RPMI7951 (cell line): ENCODE data around the gene AP1B1. TPM values are rescaled to one million over a fixed set of nuclear protein-coding genes. Genes with fewer than 3 reads are reported as not detected.
A peak's percentile ranks its signal among the peaks of the same experiment; 100 is the strongest.
"Not testable (repeated sequence)": the region's sequence is repeated elsewhere in the genome, so short reads cannot be mapped to it uniquely, and the experiment has no call there.

ENCODE experiments used
- DNase-seq: peaks from one replicate; pipeline ENCODE4 v3.0.0-alpha.2; 2012; ENCODE audit warnings: low read depth
- total RNA-seq: library from RNA; depleted of rRNA; stranded (reverse); fragments of >200 nt; shearing (Covaris generic); gene quantifications from 2 replicates; pipeline ENCODE4 v1.2.3, GENCODE V29; 2014

AP1B1 gene
- total RNA-seq, 1 experiment from 2014 or later: 40.3 TPM

- no peak for DNase-seq
Observed at GRCh38 chr22:29351042-29351441, 37.3 kb downstream of the AP1B1 start.

- DNase-seq: no peak
Observed at GRCh38 chr22:29348956-29349355, 39.4 kb downstream of the AP1B1 start.

GRCh38 chr22:29348041-29348440 lies 40.3 kb downstream of the AP1B1 start:
- no peak for DNase-seq

- no peak for DNase-seq
Observed at GRCh38 chr22:29346659-29347058, 41.7 kb downstream of the AP1B1 start.

GRCh38 chr22:29345932-29346331 lies 42.4 kb downstream of the AP1B1 start:
- no peak for DNase-seq

- not testable (repeated sequence) for DNase-seq
Observed at GRCh38 chr22:29344889-29345288, 43.5 kb downstream of the AP1B1 start.

GRCh38 chr22:29344137-29344536 lies 44.2 kb downstream of the AP1B1 start:
- DNase-seq: peak; percentile 90

- DNase-seq: peak; percentile 41
Observed at GRCh38 chr22:29343313-29343805, 45.0 kb downstream of the AP1B1 start.

GRCh38 chr22:29342577-29343312 lies 45.6 kb downstream of the AP1B1 start:
- DNase-seq: no peak

- no peak for DNase-seq
Observed at GRCh38 chr22:29342177-29342576, 46.2 kb downstream of the AP1B1 start.

GRCh38 chr22:29341849-29342127 lies 46.6 kb downstream of the AP1B1 start:
- no peak for DNase-seq

GRCh38 chr22:29341056-29341848 lies 47.1 kb downstream of the AP1B1 start:
- no peak for DNase-seq

- no peak for DNase-seq
Observed at GRCh38 chr22:29340566-29340965, 47.8 kb downstream of the AP1B1 start.

GRCh38 chr22:29339381-29340235 lies 48.8 kb downstream of the AP1B1 start:
- peak; percentile 40 for DNase-seq

GRCh38 chr22:29338398-29338797 lies 50.0 kb downstream of the AP1B1 start:
- DNase-seq: no peak

GRCh38 chr22:29337631-29338284 lies 50.6 kb downstream of the AP1B1 start:
- no peak for DNase-seq

GRCh38 chr22:29336751-29337490 lies 51.4 kb downstream of the AP1B1 start:
- DNase-seq: no peak

GRCh38 chr22:29335656-29336055 lies 52.7 kb downstream of the AP1B1 start:
- no peak for DNase-seq

- no peak for DNase-seq
Observed at GRCh38 chr22:29334696-29335344, 53.5 kb downstream of the AP1B1 start.

- DNase-seq: no peak
Observed at GRCh38 chr22:29334148-29334547, 54.2 kb downstream of the AP1B1 start.
